H9 (cell line): ENCODE results near the gene USP49. TPM values are rescaled to one million over a fixed set of nuclear protein-coding genes. Genes with fewer than 3 reads are reported as not detected.

Source experiments
- DNase-seq: peaks from one replicate; pipeline ENCODE4 v3.0.0-alpha.2; 2017
- H2AFZ ChIP-seq: one replicate; pipeline ENCODE4 v1.6.1; 2013; ENCODE audit warnings: mild to moderate bottlenecking, low read length, control low read depth, moderate library complexity
- H2AK5ac ChIP-seq: 2 replicates; pipeline ENCODE4 v1.6.1; 2013; ENCODE audit warnings: low read length, control low read depth, mixed read lengths; ENCODE audit not compliant: insufficient read length
- H2BK120ac ChIP-seq: one replicate; pipeline ENCODE4 v1.6.1; 2013; ENCODE audit warnings: low read depth, mild to moderate bottlenecking, low read length, control low read depth, inconsistent platforms; ENCODE audit not compliant: poor library complexity, severe bottlenecking
- H2BK12ac ChIP-seq: 2 replicates; pipeline ENCODE4 v1.6.1; 2013; ENCODE audit warnings: low read length, control low read depth, mixed read lengths, low read depth; ENCODE audit not compliant: insufficient read length
- H2BK15ac ChIP-seq: 2 replicates; pipeline ENCODE4 v1.6.1; 2013; ENCODE audit warnings: low read depth, low read length, control low read depth
- H2BK20ac ChIP-seq: one replicate; pipeline ENCODE4 v1.6.1; 2013; ENCODE audit warnings: low read depth, mild to moderate bottlenecking, low read length, control low read depth, inconsistent platforms; ENCODE audit not compliant: poor library complexity, severe bottlenecking
- H2BK5ac ChIP-seq: 2 replicates; pipeline ENCODE4 v1.6.1; 2013; ENCODE audit warnings: low read length, control low read depth, mixed read lengths; ENCODE audit not compliant: insufficient read length
- H3K14ac ChIP-seq: 2 replicates; pipeline ENCODE4 v1.6.1; 2013; ENCODE audit warnings: low read length, control low read depth; ENCODE audit not compliant: insufficient read depth
- H3K18ac ChIP-seq: 2 replicates; pipeline ENCODE4 v1.6.1; 2013; ENCODE audit warnings: low read depth, mild to moderate bottlenecking, mixed read lengths, low read length, control low read depth; ENCODE audit not compliant: insufficient read length
- H3K23ac ChIP-seq: 2 replicates; pipeline ENCODE4 v1.6.1; 2013; ENCODE audit warnings: low read length, control low read depth, mixed read lengths, low read depth; ENCODE audit not compliant: insufficient read length
- H3K23me2 ChIP-seq: 2 replicates; pipeline ENCODE4 v1.6.1; 2013; ENCODE audit warnings: low read depth, mild to moderate bottlenecking, mixed read lengths, low read length, control low read depth; ENCODE audit not compliant: insufficient read length, poor library complexity, severe bottlenecking
- H3K27ac ChIP-seq: 2 replicates; pipeline ENCODE4 v1.5.1; 2013; ENCODE audit warnings: low read length, control low read depth, mixed read lengths, low read depth; ENCODE audit not compliant: insufficient read length
- H3K27me3 ChIP-seq: 2 replicates; pipeline ENCODE4 v1.6.1; 2013; ENCODE audit warnings: low read length, control low read depth, inconsistent platforms; ENCODE audit not compliant: insufficient read depth
- H3K4ac ChIP-seq: 2 replicates; pipeline ENCODE4 v1.6.1; 2013; ENCODE audit warnings: low read depth, mild to moderate bottlenecking, control low read depth, inconsistent platforms, low read length, moderate library complexity
- H3K4me1 ChIP-seq: 2 replicates; pipeline ENCODE4 v1.6.1; 2013; ENCODE audit warnings: low read length, control low read depth, inconsistent platforms; ENCODE audit not compliant: insufficient read depth
- H3K4me2 ChIP-seq: 2 replicates; pipeline ENCODE4 v1.6.1; 2013; ENCODE audit warnings: low read length, control low read depth, mixed read lengths; ENCODE audit not compliant: insufficient read length, insufficient read depth
- H3K56ac ChIP-seq: 2 replicates; pipeline ENCODE4 v1.6.1; 2013; ENCODE audit warnings: low read depth, mild to moderate bottlenecking, mixed read lengths, low read length, control low read depth; ENCODE audit not compliant: insufficient read length
- H3K79me1 ChIP-seq: 2 replicates; pipeline ENCODE4 v1.6.1; 2013; ENCODE audit warnings: low read depth, mild to moderate bottlenecking, moderate library complexity, low read length, control low read depth, inconsistent platforms; ENCODE audit not compliant: insufficient read depth, poor library complexity, severe bottlenecking
- H3K79me2 ChIP-seq: 2 replicates; pipeline ENCODE4 v1.6.1; 2013; ENCODE audit warnings: low read length, control low read depth, inconsistent platforms; ENCODE audit not compliant: insufficient read depth
- H3K9ac ChIP-seq: 2 replicates; pipeline ENCODE4 v1.6.1; 2013; ENCODE audit warnings: low read length, control low read depth, mixed read lengths; ENCODE audit not compliant: insufficient read length; ENCODE audit errors: extremely low read depth
- H3K9me3 ChIP-seq: one replicate; pipeline ENCODE4 v1.6.1; 2013; ENCODE audit warnings: low read depth, low read length, inconsistent platforms; ENCODE audit not compliant: control insufficient read depth
- H3T11ph ChIP-seq: one replicate; pipeline ENCODE4 v1.6.1; 2013; ENCODE audit warnings: mild to moderate bottlenecking, low read length, control low read depth, inconsistent platforms
- H4K20me1 ChIP-seq: one replicate; pipeline ENCODE4 v1.6.1; 2013; ENCODE audit not compliant: control insufficient read depth, insufficient read length, insufficient read depth
- H4K5ac ChIP-seq: 2 replicates; pipeline ENCODE4 v1.6.1; 2013; ENCODE audit warnings: low read depth, mild to moderate bottlenecking, mixed read lengths, low read length, control low read depth; ENCODE audit not compliant: insufficient read length
- H4K8ac ChIP-seq: replicated peaks from 2 replicates; pipeline ENCODE4 v1.6.1; 2013; ENCODE audit warnings: low read length, control low read depth, mixed read lengths, low read depth; ENCODE audit not compliant: insufficient read length
- H4K91ac ChIP-seq: 2 replicates; pipeline ENCODE4 v1.6.1; 2013; ENCODE audit warnings: low read depth, mild to moderate bottlenecking, moderate library complexity, mixed read lengths, low read length, control low read depth; ENCODE audit not compliant: insufficient read length
- H3K27ac Mint-ChIP-seq, 3 experiments: 2 replicates in 2 of 3; 3 replicates in 1 of 3; pipeline ENCODE4 v1.8.0; 2020 to 2021; ENCODE audit warnings: mixed read lengths in 3 of 3, mild to moderate bottlenecking in 1 of 3, moderate library complexity in 1 of 3
- H3K27me3 Mint-ChIP-seq: 2 replicates; pipeline ENCODE4 v1.8.0; 2021; ENCODE audit warnings: low read depth, mild to moderate bottlenecking, moderate library complexity, mixed read lengths
- H3K36me3 Mint-ChIP-seq, 3 experiments: 2 replicates in 2 of 3; 3 replicates in 1 of 3; pipeline ENCODE4 v1.8.0; 2020 to 2021; ENCODE audit warnings: low read depth in 3 of 3, mixed read lengths in 3 of 3; ENCODE audit not compliant: insufficient read depth in 1 of 3
- H3K4me1 Mint-ChIP-seq, 2 experiments: 2 replicates each; pipeline ENCODE4 v1.8.0; 2020; ENCODE audit warnings: mixed read lengths in 2 of 2
- H3K4me3 Mint-ChIP-seq, 2 experiments: 2 replicates in 1 of 2; 3 replicates in 1 of 2; pipeline ENCODE4 v1.8.0; 2020 to 2021; ENCODE audit warnings: mild to moderate bottlenecking in 2 of 2, mixed read lengths in 2 of 2, moderate library complexity in 1 of 2
- H3K9me3 Mint-ChIP-seq, 2 experiments: 2 replicates in 1 of 2; 3 replicates in 1 of 2; pipeline ENCODE4 v1.8.0; 2020; ENCODE audit warnings: mild to moderate bottlenecking in 2 of 2, mixed read lengths in 2 of 2, moderate library complexity in 1 of 2
- CTCF ChIP-seq: fragments of 200-600 bp; sonication (generic); conservative IDR thresholded peaks from 3 replicates; pipeline ENCODE4 v1.8.0; 2021; ENCODE audit warnings: antibody characterized with exemption, mild to moderate bottlenecking
- WGBS: extraction: QIAGEN DNeasy Blood & Tissue Kit; methylation state at CpG from one replicate; pipeline ENCODE4 v1.1.7; 2013; ENCODE audit warnings: missing lambda C conversion rate, low lambda C conversion rate, mixed read lengths; ENCODE audit not compliant: insufficient read length; ENCODE audit errors: extremely low coverage; 5-methylcytosine and 5-hydroxymethylcytosine counted together
- total RNA-seq: library from RNA; stranded (reverse); gene quantifications from 2 replicates; pipeline ENCODE4 v1.2.1, GENCODE V29; 2021

Gene USP49
- total RNA-seq, 1 experiment from 2014 or later, result 19.0 TPM

GRCh38 chr6:41939848-41940758 lies 44.9 kb upstream of the USP49 start:
- Histone ChIP-seq H3K23ac (no peak overlapping the region), H3K79me2 (no peaks in the 10 kb centered on the region)

More at GRCh38 chr6:41939848-41940758, 44.9 kb upstream of the USP49 start:
- Histone ChIP-seq H2BK12ac (no peak overlapping the region), H3K9me3 (no peaks in the 10 kb centered on the region), H4K91ac (no peak overlapping the region), H3K4ac (no peak overlapping the region), H2BK5ac (no peak overlapping the region), H3K14ac (no peak overlapping the region; the same call in 1 of the 2 replicates), H3K79me1 (no peaks in the 10 kb centered on the region), H3K27ac (no peak overlapping the region), H3K4me2 (peak overlapping the region; percentile 81), H3T11ph (no peak overlapping the region), H2AFZ (no peak overlapping the region), H3K18ac (no peak overlapping the region), H4K20me1 (peaks cover 3% of the 10 kb centered on the region), H3K4me1 (peaks cover 16% of the 10 kb centered on the region; the same call in 1 of the 2 replicates), H3K23me2 (peaks cover 7% of the 10 kb centered on the region), H2AK5ac (no peak overlapping the region), H3K9ac (no peak overlapping the region), H4K5ac (no peak overlapping the region), H3K56ac (no peak overlapping the region), H2BK15ac (no peak overlapping the region), H2BK20ac (no peak overlapping the region), H4K8ac (no peak overlapping the region), H3K27me3 (no peaks in the 10 kb centered on the region), H2BK120ac (no peak overlapping the region)
- WGBS, result no CpG with 5 or more reads among the region's 27 CpGs
- no peak for TF ChIP-seq CTCF
- peaks cover 31 to 40% of the 10 kb centered on the region in 2 experiments for H3K4me1 Mint-ChIP-seq
- no peak overlapping the region for H3K27ac Mint-ChIP-seq
- peak overlapping the region; percentile 83 to 96 for H3K4me3 Mint-ChIP-seq
- peaks cover 3 to 19% (median 11%) of the 10 kb centered on the region in 3 experiments; a peak in 6 of 7 replicates for H3K36me3 Mint-ChIP-seq
- DNase-seq, result peak; percentile 54
- no peaks in the 10 kb centered on the region for H3K9me3 Mint-ChIP-seq
- H3K27me3 Mint-ChIP-seq, result peaks cover 5% of the 10 kb centered on the region
